HFFc6 (cell line): ENCODE data around the gene TMEM125. TPM values are rescaled to one million over a fixed set of nuclear protein-coding genes. Genes with fewer than 3 reads are reported as not detected.

Source experiments
- DNase-seq: peaks from one replicate; pipeline ENCODE4 v3.0.0-alpha.2; 2018
- H3K27ac Mint-ChIP-seq: 2 replicates; pipeline ENCODE4 v1.8.0; 2020; ENCODE audit warnings: mild to moderate bottlenecking, mixed read lengths
- H3K27me3 Mint-ChIP-seq: 2 replicates; pipeline ENCODE4 v1.8.0; 2021; ENCODE audit warnings: mild to moderate bottlenecking, moderate library complexity, mixed read lengths; ENCODE audit not compliant: insufficient read depth
- H3K36me3 Mint-ChIP-seq: 2 replicates; pipeline ENCODE4 v1.8.0; 2021; ENCODE audit warnings: low read depth, mixed read lengths
- H3K4me1 Mint-ChIP-seq: 2 replicates; pipeline ENCODE4 v1.8.0; 2020; ENCODE audit warnings: low read depth, mixed read lengths
- H3K4me3 Mint-ChIP-seq: 2 replicates; pipeline ENCODE4 v1.8.0; 2020; ENCODE audit warnings: mild to moderate bottlenecking, moderate library complexity, mixed read lengths
- H3K9me3 Mint-ChIP-seq: 2 replicates; pipeline ENCODE4 v1.8.0; 2020; ENCODE audit warnings: mild to moderate bottlenecking, mixed read lengths
- total RNA-seq, 6 experiments: library from RNA; stranded (reverse); fragmentation: NEBNext Ultra II Directional; extraction: Animal tissue kit (Norgen Biotek cat#: 25700); gene quantifications; 2 replicates in 1 of 6; 3 replicates in 5 of 6; pipeline ENCODE4 v1.2.3, GENCODE V29; 2021
- TF ChIP-seq, protein P1 (sequence below): fragments of 200-600 bp; sonication (generic); IDR thresholded peaks from 2 replicates; pipeline ENCODE4 v1.5.0; 2021; ENCODE audit warnings: antibody characterized with exemption, mild to moderate bottlenecking

Gene TMEM125
- total RNA-seq, 6 experiments from 2014 or later: not detected

DNA sequence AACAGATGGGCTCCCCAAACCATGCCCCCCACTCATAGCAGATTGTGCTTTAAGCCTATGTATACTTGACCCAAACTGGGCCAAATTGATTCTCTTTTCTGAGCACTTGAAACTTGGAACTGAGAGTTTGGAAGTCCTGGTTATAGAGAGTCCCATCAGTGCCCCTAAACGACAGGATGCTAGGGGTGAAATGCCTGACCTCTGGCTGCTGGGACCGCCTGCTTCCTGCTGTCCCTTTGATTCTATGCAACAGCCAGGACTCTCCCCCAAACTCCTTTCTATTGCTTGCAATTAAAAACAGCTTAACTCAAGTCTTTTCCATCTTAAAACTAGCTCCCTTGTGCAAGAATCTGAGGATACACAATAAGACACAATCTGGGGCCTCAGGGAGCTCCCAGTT, 10.9 kb downstream of the TMEM125 start:
- Mint-ChIP-seq H3K9me3 (no peaks in the 10 kb centered on the region), H3K4me1 (no peaks in the 10 kb centered on the region), H3K4me3 (no peak overlapping the region), H3K27ac (no peak overlapping the region), H3K36me3 (no peaks in the 10 kb centered on the region), H3K27me3 (peaks cover 13% of the 10 kb centered on the region)
- no peak for DNase-seq
- TF ChIP-seq, protein P1, sequence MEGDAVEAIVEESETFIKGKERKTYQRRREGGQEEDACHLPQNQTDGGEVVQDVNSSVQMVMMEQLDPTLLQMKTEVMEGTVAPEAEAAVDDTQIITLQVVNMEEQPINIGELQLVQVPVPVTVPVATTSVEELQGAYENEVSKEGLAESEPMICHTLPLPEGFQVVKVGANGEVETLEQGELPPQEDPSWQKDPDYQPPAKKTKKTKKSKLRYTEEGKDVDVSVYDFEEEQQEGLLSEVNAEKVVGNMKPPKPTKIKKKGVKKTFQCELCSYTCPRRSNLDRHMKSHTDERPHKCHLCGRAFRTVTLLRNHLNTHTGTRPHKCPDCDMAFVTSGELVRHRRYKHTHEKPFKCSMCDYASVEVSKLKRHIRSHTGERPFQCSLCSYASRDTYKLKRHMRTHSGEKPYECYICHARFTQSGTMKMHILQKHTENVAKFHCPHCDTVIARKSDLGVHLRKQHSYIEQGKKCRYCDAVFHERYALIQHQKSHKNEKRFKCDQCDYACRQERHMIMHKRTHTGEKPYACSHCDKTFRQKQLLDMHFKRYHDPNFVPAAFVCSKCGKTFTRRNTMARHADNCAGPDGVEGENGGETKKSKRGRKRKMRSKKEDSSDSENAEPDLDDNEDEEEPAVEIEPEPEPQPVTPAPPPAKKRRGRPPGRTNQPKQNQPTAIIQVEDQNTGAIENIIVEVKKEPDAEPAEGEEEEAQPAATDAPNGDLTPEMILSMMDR: no peak

DNA sequence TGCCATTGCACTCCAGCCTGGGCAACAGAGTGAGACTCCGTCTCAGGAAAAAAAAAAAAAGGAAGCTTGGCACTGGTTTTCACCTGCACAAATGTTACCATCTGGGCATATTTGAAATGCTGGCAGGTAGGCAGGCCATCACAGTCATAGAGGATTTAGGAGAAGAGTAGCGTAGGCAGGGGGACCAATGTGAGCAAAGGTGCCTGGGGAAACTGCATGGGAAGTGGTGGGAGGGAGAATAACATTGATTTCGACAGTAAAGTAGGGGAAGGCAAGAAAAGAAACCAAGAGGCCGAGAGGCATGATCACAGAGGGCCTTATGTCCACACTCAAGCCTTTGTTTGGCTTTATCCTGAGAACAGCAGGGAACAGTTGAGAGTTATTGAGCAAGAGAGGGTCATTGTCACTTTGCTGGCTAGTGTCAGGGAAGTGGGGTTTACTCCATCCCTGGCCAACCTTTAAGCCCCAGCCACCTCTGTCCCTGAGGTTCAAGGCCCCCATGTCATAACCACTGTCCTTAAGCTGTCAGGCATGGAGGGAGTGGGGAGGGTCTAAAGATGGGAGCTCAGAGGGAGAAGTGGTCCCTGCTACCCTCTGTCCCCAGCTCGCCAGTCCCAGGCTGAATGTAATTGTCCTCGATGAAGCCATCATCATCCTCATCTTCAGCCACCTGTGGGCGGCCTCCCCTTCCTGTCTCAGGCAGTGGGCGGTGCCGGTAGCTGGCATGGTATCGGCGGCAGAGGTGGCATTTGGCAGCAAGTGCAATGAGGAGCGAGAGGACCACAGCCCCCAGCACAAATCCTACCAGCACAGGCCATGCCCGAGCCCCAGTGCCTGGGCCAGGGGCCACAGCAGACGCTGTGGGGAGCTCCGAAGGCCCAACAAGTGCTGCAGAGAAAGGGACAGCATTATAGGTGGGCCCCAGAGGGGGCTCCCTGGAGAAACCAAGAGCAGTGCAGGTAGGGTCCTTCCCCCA, 12.7 kb downstream of the TMEM125 start:
- TF ChIP-seq, protein P1: no peak
- Mint-ChIP-seq H3K27ac (no peak overlapping the region), H3K4me1 (no peaks in the 10 kb centered on the region), H3K36me3 (no peaks in the 10 kb centered on the region; the same call in 1 of the 2 replicates), H3K4me3 (no peak overlapping the region), H3K27me3 (peaks cover 20% of the 10 kb centered on the region), H3K9me3 (no peaks in the 10 kb centered on the region)
- DNase-seq: no peak

DNA sequence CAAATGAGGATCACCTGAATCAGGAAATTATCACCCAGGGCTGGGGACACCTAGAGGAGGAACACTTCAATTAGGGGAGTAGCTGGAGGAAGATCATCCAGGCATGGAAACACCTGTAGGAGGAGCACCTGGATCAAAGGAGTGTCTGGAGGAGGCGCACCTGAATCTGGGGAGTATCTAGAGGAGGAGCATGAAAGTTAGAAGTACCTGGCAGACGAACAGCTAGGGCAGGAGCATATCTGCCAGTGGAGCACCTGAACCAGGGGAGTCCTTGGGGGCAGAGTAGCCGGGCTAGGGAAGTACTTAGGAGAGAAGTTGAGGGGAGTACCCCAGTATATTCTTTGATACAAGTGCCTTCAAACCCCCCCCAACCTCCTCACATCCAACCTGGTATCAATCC, 14.3 kb downstream of the TMEM125 start:
- Mint-ChIP-seq H3K36me3 (no peaks in the 10 kb centered on the region; the same call in 1 of the 2 replicates), H3K4me3 (no peak overlapping the region), H3K4me1 (no peaks in the 10 kb centered on the region), H3K27me3 (peaks cover 23% of the 10 kb centered on the region), H3K27ac (no peak overlapping the region), H3K9me3 (no peaks in the 10 kb centered on the region)
- DNase-seq: no peak
- TF ChIP-seq, protein P1: no peak

DNA sequence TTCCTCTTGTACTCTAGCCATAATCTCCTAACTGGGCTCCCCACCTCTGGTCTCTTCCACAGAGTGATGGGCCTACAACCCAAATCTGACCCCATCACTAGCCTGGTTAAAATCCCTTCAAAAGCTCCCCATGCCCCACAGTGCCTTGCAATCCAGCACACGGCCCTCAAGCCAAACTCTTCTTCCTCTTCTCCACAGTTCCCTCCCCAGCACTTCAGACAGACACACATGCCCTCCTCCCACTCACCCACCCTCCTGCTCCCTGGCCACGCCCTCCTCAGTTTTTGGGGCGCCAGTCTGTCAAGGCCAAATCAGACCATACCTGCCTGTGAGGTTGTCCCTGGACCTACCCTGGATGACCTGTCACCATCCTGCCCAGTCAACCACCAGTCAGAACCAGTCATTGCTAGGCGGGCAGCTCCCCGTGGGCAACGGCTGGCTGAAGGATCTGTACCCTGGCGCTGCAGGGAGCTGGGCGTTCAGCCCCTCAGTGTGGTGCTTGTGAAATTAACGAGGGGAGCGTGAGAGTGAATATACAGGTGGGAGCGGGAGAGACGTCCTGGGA, 14.8 kb downstream of the TMEM125 start:
- no peaks in the 10 kb centered on the region; the same call in 1 of the 2 replicates for H3K36me3 Mint-ChIP-seq
- no peaks in the 10 kb centered on the region for H3K9me3 Mint-ChIP-seq
- peaks cover 23% of the 10 kb centered on the region for H3K27me3 Mint-ChIP-seq
- DNase-seq: no peak
- H3K27ac Mint-ChIP-seq: no peak overlapping the region
- no peak overlapping the region for H3K4me3 Mint-ChIP-seq
- H3K4me1 Mint-ChIP-seq: no peaks in the 10 kb centered on the region
- TF ChIP-seq, protein P1: no peak

DNA sequence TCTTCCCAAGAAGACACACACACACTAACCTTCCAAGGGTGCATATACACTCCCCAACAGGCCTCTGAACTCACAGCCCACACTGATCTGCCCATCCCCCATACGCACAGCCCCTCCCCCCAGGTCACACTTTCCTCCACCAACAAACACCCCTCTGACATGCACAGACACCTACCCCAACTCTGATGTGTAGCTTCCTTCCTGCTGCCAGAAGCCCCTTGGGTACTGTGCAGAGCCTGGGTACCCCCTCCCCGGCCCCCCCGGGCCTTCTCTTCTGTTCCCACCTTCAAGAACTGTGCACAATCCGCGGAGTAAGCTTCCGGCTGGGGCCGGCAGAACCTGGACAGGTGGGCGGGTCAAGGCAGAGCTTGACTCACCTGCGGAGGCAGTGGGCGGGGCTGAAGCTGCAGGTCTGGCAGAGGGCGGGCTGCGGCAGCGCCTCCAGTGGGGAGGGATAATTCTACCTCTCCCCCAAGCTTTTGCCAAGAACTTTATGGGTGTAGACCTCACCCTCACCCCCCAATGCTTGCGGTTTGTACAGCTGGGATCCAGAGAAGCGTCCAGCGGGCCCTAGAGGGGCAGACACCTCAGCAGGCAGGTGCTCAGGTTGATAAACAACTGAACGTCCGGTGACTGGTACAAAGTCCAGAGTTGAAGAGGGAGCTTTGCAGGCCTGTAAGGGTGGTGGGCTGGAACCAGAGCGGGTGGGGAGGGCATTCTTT, 15.6 kb downstream of the TMEM125 start, which contains the start of gene C1orf210:
C1orf210 (minus strand) TSS at position 313 of the 722 bp plus-strand sequence. CDS start 2,311 bp downstream, outside the sequence.
- DNase-seq: no peak
- Mint-ChIP-seq H3K27me3 (peaks cover 23% of the 10 kb centered on the region), H3K36me3 (no peaks in the 10 kb centered on the region; the same call in 1 of the 2 replicates), H3K27ac (no peak within 1 kb of the TSS), H3K4me3 (no peak within 1 kb of the TSS), H3K9me3 (no peaks in the 10 kb centered on the region), H3K4me1 (no peaks in the 10 kb centered on the region)
- TF ChIP-seq, protein P1: no peak
